Upper lobe of left lung (tissue), 6 donors: Measurements from ENCODE around the gene KCNMA1. TPM values are rescaled to one million over a fixed set of nuclear protein-coding genes. Genes with fewer than 3 reads are reported as not detected.

ENCODE experiments used
- ATAC-seq, 2 donors: fragments of 200-7000 bp; cut with Tn5 transposase; one replicate each; pipeline ENCODE4 v1.9.1; 2022; ENCODE audit warnings: mild to moderate bottlenecking in 2 of 2, moderate library complexity in 2 of 2; ENCODE audit not compliant: low FRiP score in 2 of 2
- DNase-seq, 2 donors: peaks; one replicate each; pipeline ENCODE4 v3.0.0-alpha.2; 2019 to 2020
- H3K27ac ChIP-seq, 4 donors: fragments of 200-600 bp; sonication (generic); one replicate each; pipeline ENCODE4 v1.5.1; 2016 to 2019
- H3K27me3 ChIP-seq, 4 donors: fragments of 200-600 bp; sonication (generic); one replicate each; pipeline ENCODE4 v1.5.1; 2017 to 2019
- H3K36me3 ChIP-seq, 4 donors: fragments of 200-600 bp; sonication (generic); one replicate each; pipeline ENCODE4 v1.5.1; 2016 to 2019
- H3K4me1 ChIP-seq, 4 donors: fragments of 200-600 bp; sonication (generic); one replicate each; pipeline ENCODE4 v1.5.1; 2018 to 2019
- H3K4me3 ChIP-seq, 4 donors: fragments of 200-600 bp; sonication (generic); one replicate each; pipeline ENCODE4 v1.5.1; 2017 to 2019; ENCODE audit warnings: mild to moderate bottlenecking in 2 of 4, moderate library complexity in 1 of 4
- H3K9me3 ChIP-seq, 4 donors: fragments of 200-600 bp; sonication (generic); one replicate each; pipeline ENCODE4 v1.5.1; 2018 to 2019
- CTCF ChIP-seq, 6 experiments: fragments of 450-650 bp in 4 of 6; fragments of 200-600 bp in 2 of 6; sonication (generic) in 2 of 6; IDR thresholded peaks; one replicate each; pipeline ENCODE4 v1.5.1; 2016 to 2019; ENCODE audit warnings: antibody characterized with exemption in 6 of 6
- EP300 ChIP-seq, 4 donors: sonication (generic); formaldehyde crosslinking; IDR thresholded peaks; one replicate each; pipeline ENCODE4 v1.5.1; 2017; ENCODE audit warnings: antibody characterized with exemption in 4 of 4, control low read depth in 2 of 4
- POLR2A ChIP-seq, 4 donors: fragments of 450-650 bp; IDR thresholded peaks; one replicate each; pipeline ENCODE4 v1.5.1; 2016 to 2017; ENCODE audit warnings: antibody characterized with exemption in 4 of 4, mild to moderate bottlenecking in 2 of 4
- POLR2AphosphoS5 ChIP-seq, 2 donors: sonication (generic); formaldehyde crosslinking; IDR thresholded peaks; one replicate each; pipeline ENCODE4 v1.5.1; 2017; ENCODE audit warnings: antibody characterized with exemption in 2 of 2
- WGBS, 2 donors: methylation state at CpG; one replicate each; pipeline ENCODE4 v1.1.5; 2017 to 2018; 5-methylcytosine and 5-hydroxymethylcytosine counted together
- total RNA-seq, 6 donors: library from RNA; depleted of rRNA in 4 of 6; stranded (reverse); fragments of >200 nt in 4 of 6; gene quantifications; one replicate each; pipeline versions ENCODE4 v1.1.0 to v1.2.1, GENCODE V29; 2016 to 2021
- donor health status: DM: no; HTN: no; CAD: no; lungs with moderate emphysema.
- donor health status: DM: no; HTN: yes; CAD: no; lungs with severe emphysema.

Gene KCNMA1
- total RNA-seq, 6 donors from 2014 or later, result 5.8 to 107 (median 22.0) TPM

- no peak overlapping the region for H3K27ac ChIP-seq
Observed at GRCh38 chr10:77625379-77625778, 12.2 kb downstream of the KCNMA1 start.

GRCh38 chr10:77622889-77623291 lies 14.7 kb downstream of the KCNMA1 start:
- ATAC-seq (peak in 1 of 2 donors; percentile 47), DNase-seq (no peak)
- Histone ChIP-seq H3K4me3 (no peak overlapping the region), H3K9me3 (no peaks in the 10 kb centered on the region), H3K27ac (no peak overlapping the region), H3K4me1 (peaks cover 0 to 2% (median 0%) of the 10 kb centered on the region in 4 donors), H3K36me3 (no peaks in the 10 kb centered on the region), H3K27me3 (no peaks in the 10 kb centered on the region)
- 40 to 58% methylated on average over 4 of the region's 4 CpGs for WGBS, 2 donors
- no peak for TF ChIP-seq POLR2A (IDR thresholded peaks at IDR 0.05)
- TF ChIP-seq CTCF (IDR thresholded peaks at IDR 0.05), result no peak
- TF ChIP-seq EP300 (IDR thresholded peaks at IDR 0.05), result no peak
- no peak for TF ChIP-seq POLR2AphosphoS5 (IDR thresholded peaks at IDR 0.05)

More at GRCh38 chr10:77625379-77625778, 12.2 kb downstream of the KCNMA1 start:
- ATAC-seq (peak in 1 of 2 donors; percentile 61), DNase-seq (no peak)
- H3K36me3 ChIP-seq, result no peaks in the 10 kb centered on the region
- H3K27me3 ChIP-seq, result no peaks in the 10 kb centered on the region
- H3K4me3 ChIP-seq, result no peak overlapping the region
- H3K4me1 ChIP-seq, result no peaks in the 10 kb centered on the region
- WGBS, 2 donors, result 68 to 69% methylated on average over 3 of the region's 3 CpGs
- no peaks in the 10 kb centered on the region for H3K9me3 ChIP-seq
- TF ChIP-seq POLR2AphosphoS5 (IDR thresholded peaks at IDR 0.05) (no peak), CTCF (IDR thresholded peaks at IDR 0.05) (no peak), POLR2A (IDR thresholded peaks at IDR 0.05) (no peak), EP300 (IDR thresholded peaks at IDR 0.05) (no peak)

- H3K4me3 ChIP-seq, result no peak overlapping the region
- TF ChIP-seq EP300 (IDR thresholded peaks at IDR 0.05) (no peak), POLR2AphosphoS5 (IDR thresholded peaks at IDR 0.05) (no peak), CTCF (IDR thresholded peaks at IDR 0.05) (no peak), POLR2A (IDR thresholded peaks at IDR 0.05) (no peak)
- no peaks in the 10 kb centered on the region for H3K27me3 ChIP-seq
- ATAC-seq (no peak), DNase-seq (no peak)
- H3K4me1 ChIP-seq, result peaks cover 0 to 2% (median 0%) of the 10 kb centered on the region in 4 donors
- WGBS, 2 donors, result 74 to 83% methylated on average over 4 to 6 of the region's 6 CpGs
- H3K27ac ChIP-seq, result no peak overlapping the region
- H3K36me3 ChIP-seq, result no peaks in the 10 kb centered on the region
- no peaks in the 10 kb centered on the region for H3K9me3 ChIP-seq
Observed at GRCh38 chr10:77620731-77621130, 16.9 kb downstream of the KCNMA1 start.

- Histone ChIP-seq H3K27ac (no peak overlapping the region), H3K4me1 (peaks cover 0 to 2% (median 0%) of the 10 kb centered on the region in 4 donors), H3K36me3 (no peaks in the 10 kb centered on the region), H3K27me3 (no peaks in the 10 kb centered on the region), H3K4me3 (no peak overlapping the region), H3K9me3 (no peaks in the 10 kb centered on the region)
- ATAC-seq, result peak in 1 of 2 donors; percentile 34
- WGBS, 2 donors, result 83 to 88% methylated on average over 6 to 13 of the region's 13 CpGs
- TF ChIP-seq POLR2A (IDR thresholded peaks at IDR 0.05) (no peak), CTCF (IDR thresholded peaks at IDR 0.05) (no peak), EP300 (IDR thresholded peaks at IDR 0.05) (no peak), POLR2AphosphoS5 (IDR thresholded peaks at IDR 0.05) (no peak)
- DNase-seq, result peak in 1 of 2 donors; percentile 62
Observed at GRCh38 chr10:77619964-77620703, 17.5 kb downstream of the KCNMA1 start.

GRCh38 chr10:77618117-77618516 lies 19.5 kb downstream of the KCNMA1 start:
- Histone ChIP-seq H3K36me3 (no peaks in the 10 kb centered on the region), H3K4me3 (no peak overlapping the region), H3K4me1 (peaks cover 0 to 2% (median 0%) of the 10 kb centered on the region in 4 donors), H3K9me3 (no peaks in the 10 kb centered on the region), H3K27ac (no peak overlapping the region), H3K27me3 (no peaks in the 10 kb centered on the region)
- ATAC-seq, result no peak
- WGBS, 2 donors, result 81 to 84% methylated on average over 4 of the region's 4 CpGs
- no peak for DNase-seq
- TF ChIP-seq EP300 (IDR thresholded peaks at IDR 0.05) (no peak), POLR2A (IDR thresholded peaks at IDR 0.05) (no peak), CTCF (IDR thresholded peaks at IDR 0.05) (no peak), POLR2AphosphoS5 (IDR thresholded peaks at IDR 0.05) (no peak)
